Transverse colon (tissue), 4 donors: ENCODE data around the gene IVD. TPM values are rescaled to one million over a fixed set of nuclear protein-coding genes. Genes with fewer than 3 reads are reported as not detected.
"Not testable (repeated sequence)": the region's sequence is repeated elsewhere in the genome, so short reads cannot be mapped to it uniquely, and the experiment has no call there.

Experiments used
- DNase-seq: peaks from one replicate; pipeline ENCODE4 v3.0.0-alpha.2; 2019
- H3K27ac ChIP-seq, 4 donors: fragments of 200-600 bp; sonication (generic); 2 replicates each; pipeline ENCODE4 v1.5.1; 2016 to 2018; ENCODE audit warnings: inconsistent platforms in 4 of 4
- H3K27me3 ChIP-seq: fragments of 200-600 bp; sonication (generic); 2 replicates; pipeline ENCODE4 v1.5.1; 2017; ENCODE audit warnings: inconsistent platforms
- H3K36me3 ChIP-seq, 4 donors: fragments of 200-600 bp; sonication (generic); 2 replicates each; pipeline ENCODE4 v1.5.1; 2017 to 2019; ENCODE audit warnings: inconsistent platforms in 4 of 4
- H3K4me1 ChIP-seq, 4 donors: fragments of 200-600 bp; sonication (generic); 2 replicates each; pipeline ENCODE4 v1.5.1; 2017 to 2020; ENCODE audit warnings: inconsistent platforms in 4 of 4
- H3K4me3 ChIP-seq, 4 donors: fragments of 200-600 bp; sonication (generic); 1 replicate in 1 of 4; 2 replicates in 3 of 4; pipeline versions ENCODE4 v1.5.1 to v1.6.1; 2017 to 2019; ENCODE audit warnings: inconsistent platforms in 4 of 4
- H3K9me3 ChIP-seq, 2 donors: fragments of 200-600 bp; sonication (generic); 2 replicates each; pipeline ENCODE4 v1.5.1; 2017 to 2019; ENCODE audit warnings: inconsistent platforms in 2 of 2
- EP300 ChIP-seq: sonication (generic); formaldehyde crosslinking; IDR thresholded peaks from one replicate; pipeline ENCODE4 v1.6.1; 2017; ENCODE audit warnings: antibody characterized with exemption, low read depth
- POLR2A ChIP-seq: fragments of 450-650 bp; IDR thresholded peaks from one replicate; pipeline ENCODE4 v1.6.1; 2016; ENCODE audit warnings: antibody characterized with exemption, mild to moderate bottlenecking, moderate library complexity
- POLR2AphosphoS5 ChIP-seq, 3 donors: sonication (generic); formaldehyde crosslinking; IDR thresholded peaks; one replicate each; pipeline ENCODE4 v1.6.1; 2016; ENCODE audit warnings: antibody characterized with exemption in 3 of 3
- WGBS, 2 donors: methylation state at CpG; one replicate each; pipeline ENCODE4 v1.1.5; 2018; ENCODE audit warnings: low coverage in 1 of 2; 5-methylcytosine and 5-hydroxymethylcytosine counted together
- in situ Hi-C, 4 donors: fragments of 200-750 bp; cut with MboI; loops; one replicate each; pipeline versions ENCODE4 v1.15.0 to v1.15.1; 2017; ENCODE audit warnings: low sequenced_read_pairs in 3 of 4, low pct_ligation_motif_present in 1 of 4, low pct_unique_long_range_greater_than_20kb in 1 of 4
- intact Hi-C: fragments of 100-400 bp; cut with DNase I; formaldehyde crosslinking; loops from one replicate; pipeline ENCODE4 v1.15.1; 2023; ENCODE audit warnings: low total_unique reads
- total RNA-seq, 4 donors: library from RNA; depleted of rRNA; stranded (reverse); fragments of >200 nt; gene quantifications; one replicate each; pipeline ENCODE4 v1.1.0, GENCODE V29; 2016
- TF ChIP-seq, protein P1 (sequence below), 5 experiments: fragments of 200-600 bp in 3 of 5; fragments of 450-650 bp in 2 of 5; sonication (generic) in 3 of 5; IDR thresholded peaks; 1 replicate in 2 of 5; 2 replicates in 3 of 5; pipeline ENCODE4 v1.5.1; 2016 to 2017; ENCODE audit warnings: antibody characterized with exemption in 5 of 5, inconsistent platforms in 3 of 5, mild to moderate bottlenecking in 2 of 5, moderate library complexity in 1 of 5

The IVD gene
- total RNA-seq, 4 donors from 2014 or later, result 51.4 to 122 (median 58.7) TPM

DNA sequence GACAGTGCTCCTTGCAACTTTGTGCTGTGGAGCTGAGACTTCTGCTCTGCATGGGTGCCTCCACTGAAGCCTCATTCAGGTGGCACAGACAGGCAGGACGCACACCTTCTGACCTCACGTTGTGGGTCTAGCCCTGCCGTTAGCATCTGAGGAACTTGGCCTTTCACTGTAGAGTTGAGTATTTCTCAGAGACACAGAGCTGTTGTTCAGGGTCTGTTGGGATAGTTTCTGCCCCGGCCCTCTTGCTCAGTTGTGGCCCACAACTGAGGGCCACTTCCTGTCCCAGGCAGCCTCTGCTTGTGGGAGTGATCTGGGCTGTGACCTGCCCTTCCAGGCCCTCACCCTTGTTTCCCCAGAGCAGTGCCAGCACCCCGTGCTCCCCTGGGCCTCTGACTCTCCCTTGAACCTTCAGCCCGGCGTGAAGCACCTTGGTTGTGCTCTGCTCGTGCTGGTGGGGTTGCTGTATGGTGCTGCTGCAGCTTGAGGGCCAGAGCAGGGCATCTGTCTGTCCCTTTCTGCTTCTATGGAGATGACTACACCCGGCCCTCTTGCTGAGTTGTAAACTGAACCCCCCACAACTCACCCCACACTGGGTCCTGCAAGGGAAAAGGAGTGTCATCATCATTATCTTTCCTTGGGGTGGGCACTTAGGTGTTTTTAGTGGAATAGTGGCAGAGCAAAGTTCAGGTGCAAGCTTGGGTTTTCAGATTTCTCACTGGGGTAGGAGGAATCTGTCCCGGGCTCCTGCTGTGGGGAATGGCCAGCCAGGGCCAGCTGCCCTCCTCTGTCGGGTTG, 46.9 kb downstream of the IVD start:
- H3K36me3 ChIP-seq, result no peaks in the 10 kb centered on the region
- intact Hi-C loops (no loop called here), in situ Hi-C loops (no loop called here)
- no peaks in the 10 kb centered on the region for H3K27me3 ChIP-seq
- 65% methylated on average over 9 of the region's 11 CpGs; no CpG with 5 or more reads in 1 of the 2 donors for WGBS, 2 donors
- peak overlapping the region; percentile 31 to 78 (median 64) for H3K27ac ChIP-seq
- TF ChIP-seq POLR2A (no peak), EP300 (no peak), POLR2AphosphoS5 (IDR thresholded peaks at IDR 0.05) (no peak)
- TF ChIP-seq, protein P1, sequence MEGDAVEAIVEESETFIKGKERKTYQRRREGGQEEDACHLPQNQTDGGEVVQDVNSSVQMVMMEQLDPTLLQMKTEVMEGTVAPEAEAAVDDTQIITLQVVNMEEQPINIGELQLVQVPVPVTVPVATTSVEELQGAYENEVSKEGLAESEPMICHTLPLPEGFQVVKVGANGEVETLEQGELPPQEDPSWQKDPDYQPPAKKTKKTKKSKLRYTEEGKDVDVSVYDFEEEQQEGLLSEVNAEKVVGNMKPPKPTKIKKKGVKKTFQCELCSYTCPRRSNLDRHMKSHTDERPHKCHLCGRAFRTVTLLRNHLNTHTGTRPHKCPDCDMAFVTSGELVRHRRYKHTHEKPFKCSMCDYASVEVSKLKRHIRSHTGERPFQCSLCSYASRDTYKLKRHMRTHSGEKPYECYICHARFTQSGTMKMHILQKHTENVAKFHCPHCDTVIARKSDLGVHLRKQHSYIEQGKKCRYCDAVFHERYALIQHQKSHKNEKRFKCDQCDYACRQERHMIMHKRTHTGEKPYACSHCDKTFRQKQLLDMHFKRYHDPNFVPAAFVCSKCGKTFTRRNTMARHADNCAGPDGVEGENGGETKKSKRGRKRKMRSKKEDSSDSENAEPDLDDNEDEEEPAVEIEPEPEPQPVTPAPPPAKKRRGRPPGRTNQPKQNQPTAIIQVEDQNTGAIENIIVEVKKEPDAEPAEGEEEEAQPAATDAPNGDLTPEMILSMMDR (IDR thresholded peaks at IDR 0.05), result no peak
- H3K4me3 ChIP-seq, result no peak overlapping the region
- no peaks in the 10 kb centered on the region for H3K9me3 ChIP-seq
- no peak for DNase-seq
- peaks cover 22 to 73% (median 41%) of the 10 kb centered on the region in 4 donors for H3K4me1 ChIP-seq

DNA sequence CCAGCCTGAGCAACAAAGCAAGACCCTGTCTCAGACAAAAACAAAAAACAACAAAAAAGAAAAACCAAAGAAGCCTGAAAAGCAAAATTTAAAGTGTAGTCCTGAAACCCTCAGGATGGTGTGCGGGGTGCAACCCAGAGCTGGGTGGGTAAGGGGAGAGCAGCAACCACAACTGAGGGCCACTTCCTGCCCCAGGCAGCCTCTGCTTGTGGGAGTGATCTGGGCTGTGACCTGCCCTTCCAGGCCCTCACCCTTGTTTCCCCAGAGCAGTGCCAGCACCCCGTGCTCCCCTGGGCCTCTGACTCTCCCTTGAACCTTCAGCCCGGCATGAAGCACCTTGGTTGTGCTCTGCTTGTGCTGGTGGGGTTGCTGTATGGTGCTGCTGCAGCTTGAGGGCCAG, 48.3 kb downstream of the IVD start:
- peaks cover 22 to 71% (median 41%) of the 10 kb centered on the region in 4 donors for H3K4me1 ChIP-seq
- H3K36me3 ChIP-seq, DNase-seq, H3K27ac ChIP-seq, in situ Hi-C loops, H3K4me3 ChIP-seq, intact Hi-C loops, H3K27me3 ChIP-seq, H3K9me3 ChIP-seq: not testable (repeated sequence)
- WGBS, 2 donors, result 52 to 71% methylated on average over 1 to 3 of the region's 3 CpGs

DNA sequence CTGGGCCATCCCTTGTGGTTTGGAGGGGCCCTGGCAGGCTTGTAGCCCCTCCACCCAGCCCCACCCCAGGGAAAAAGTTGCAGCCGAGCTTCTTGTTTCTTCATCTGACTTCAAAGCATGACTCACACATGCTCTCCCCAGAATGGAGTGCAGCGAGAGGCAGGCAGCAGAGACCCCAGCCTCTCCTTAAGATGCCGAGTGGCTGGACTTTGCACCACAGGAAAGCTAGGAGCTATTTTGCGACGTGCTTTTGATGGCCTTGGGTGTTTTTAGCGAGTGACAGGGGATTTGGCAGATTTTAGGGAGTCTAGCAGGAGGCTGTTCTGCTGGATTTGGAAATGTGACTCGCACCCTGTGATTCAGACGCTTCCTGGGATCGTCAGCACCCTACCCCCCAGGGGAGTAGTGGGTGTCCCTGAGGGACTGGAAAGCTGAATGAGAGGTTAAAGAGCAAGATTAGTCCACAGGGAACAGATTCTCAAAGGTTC, 49.4 kb downstream of the IVD start:
- H3K36me3 ChIP-seq, result peaks cover 0 to 7% (median 0%) of the 10 kb centered on the region in 4 donors
- H3K4me3 ChIP-seq, result no peak overlapping the region
- H3K27ac ChIP-seq, result no peak overlapping the region
- intact Hi-C loops, result no loop called here
- H3K9me3 ChIP-seq, result no peaks in the 10 kb centered on the region
- 64% methylated on average over 9 of the region's 9 CpGs; no CpG with 5 or more reads in 1 of the 2 donors for WGBS, 2 donors
- DNase-seq, result no peak
- TF ChIP-seq, protein P1 (IDR thresholded peaks at IDR 0.05), result no peak
- TF ChIP-seq POLR2A (no peak), POLR2AphosphoS5 (IDR thresholded peaks at IDR 0.05) (no peak), EP300 (no peak)
- no peaks in the 10 kb centered on the region for H3K27me3 ChIP-seq
- H3K4me1 ChIP-seq, result peaks cover 22 to 66% (median 41%) of the 10 kb centered on the region in 4 donors
- in situ Hi-C loops, result no loop called here

DNA sequence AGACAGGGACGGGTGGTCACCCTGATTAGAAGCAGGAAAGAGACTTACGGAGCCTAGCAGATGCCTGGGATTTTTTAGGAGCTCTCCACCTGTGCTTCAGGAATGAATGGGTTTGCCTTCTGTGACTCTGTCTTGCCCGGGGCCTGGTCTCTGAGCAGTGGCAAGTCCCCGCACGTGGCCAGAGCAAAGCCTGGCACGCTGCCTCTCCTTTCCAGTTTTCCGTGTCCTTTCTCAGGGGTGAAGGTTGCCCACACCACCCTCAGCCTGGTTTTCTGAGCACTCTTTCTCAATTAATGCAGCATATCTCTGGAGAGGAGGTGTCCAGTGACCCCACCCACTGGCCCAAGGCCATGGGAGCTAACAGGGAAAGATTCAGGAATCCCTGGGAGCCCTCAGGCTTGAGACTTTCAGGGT, 50.7 kb downstream of the IVD start:
- no peak for DNase-seq
- H3K4me3 ChIP-seq, result no peak overlapping the region
- H3K27me3 ChIP-seq, result no peaks in the 10 kb centered on the region
- in situ Hi-C loops, result no loop called here
- peaks cover 0 to 7% (median 0%) of the 10 kb centered on the region in 4 donors for H3K36me3 ChIP-seq
- 80% methylated on average over 7 of the region's 7 CpGs; no CpG with 5 or more reads in 1 of the 2 donors for WGBS, 2 donors
- peaks cover 20 to 57% (median 38%) of the 10 kb centered on the region in 4 donors for H3K4me1 ChIP-seq
- TF ChIP-seq, protein P1 (IDR thresholded peaks at IDR 0.05), result no peak
- no peak for TF ChIP-seq EP300
- TF ChIP-seq POLR2A, result no peak
- TF ChIP-seq POLR2AphosphoS5 (IDR thresholded peaks at IDR 0.05), result no peak
- H3K9me3 ChIP-seq, result no peaks in the 10 kb centered on the region
- intact Hi-C loops, result no loop called here
- no peak overlapping the region for H3K27ac ChIP-seq
